ENCODE results near the gene JADE1.
A peak's percentile ranks its signal among the peaks of the same experiment; 100 is the strongest.

The JADE1 gene

GRCh38 chr4:128810871-128811570, 1.5 kb downstream of the JADE1 start:
- peak; percentile 48 for DNase-seq

GRCh38 chr4:128811571-128812441, 2.3 kb downstream of the JADE1 start:
- peak; percentile 49 for DNase-seq

GRCh38 chr4:128812442-128813235, 3.1 kb downstream of the JADE1 start:
- DNase-seq = peak; percentile 15

- no peak for DNase-seq
Observed at GRCh38 chr4:128813965-128814364, 4.5 kb downstream of the JADE1 start.

- no peak for DNase-seq
Observed at GRCh38 chr4:128818442-128818841, 8.9 kb downstream of the JADE1 start.

GRCh38 chr4:128819082-128819742, 9.7 kb downstream of the JADE1 start:
- no peak for DNase-seq

GRCh38 chr4:128820671-128821070, 11.2 kb downstream of the JADE1 start:
- DNase-seq = no peak

- no peak for DNase-seq
Observed at GRCh38 chr4:128821151-128821550, 11.7 kb downstream of the JADE1 start.

- no peak for DNase-seq
Observed at GRCh38 chr4:128823025-128823661, 13.6 kb downstream of the JADE1 start.

- no peak for DNase-seq
Observed at GRCh38 chr4:128825226-128825625, 15.7 kb downstream of the JADE1 start.

GRCh38 chr4:128827296-128827695, 17.8 kb downstream of the JADE1 start:
- DNase-seq = no peak

- no peak for DNase-seq
Observed at GRCh38 chr4:128830906-128831503, 21.5 kb downstream of the JADE1 start.

GRCh38 chr4:128831531-128832242, 22.2 kb downstream of the JADE1 start:
- DNase-seq = peak; percentile 75

- no peak for DNase-seq
Observed at GRCh38 chr4:128832243-128832625, 22.7 kb downstream of the JADE1 start.

GRCh38 chr4:128835498-128836222, 26.2 kb downstream of the JADE1 start:
- no peak for DNase-seq

- no peak for DNase-seq
Observed at GRCh38 chr4:128837198-128837597, 27.7 kb downstream of the JADE1 start.

GRCh38 chr4:128837679-128838078, 28.2 kb downstream of the JADE1 start:
- no peak for DNase-seq

- DNase-seq = no peak
Observed at GRCh38 chr4:128840711-128841318, 31.3 kb downstream of the JADE1 start.

- no peak for DNase-seq
Observed at GRCh38 chr4:128841402-128841801, 31.9 kb downstream of the JADE1 start.

GRCh38 chr4:128844931-128845330, 35.4 kb downstream of the JADE1 start:
- no peak for DNase-seq

All from NCI-H748 treated with DMSO at 0.1 percent for 48 hours (cell line).